Stomach (tissue), 9 donors: ENCODE results near the gene PIGL. TPM values are rescaled to one million over a fixed set of nuclear protein-coding genes. Genes with fewer than 3 reads are reported as not detected.

ENCODE experiments used
- DNase-seq, 2 donors: peaks; one replicate each; pipeline versions ENCODE4 v3.0.0 to v3.0.0-alpha.2; 2013 to 2019
- H3K27ac ChIP-seq, 5 donors: fragments of 200-600 bp in 4 of 5; sonication (generic) in 4 of 5; one replicate each; pipeline ENCODE4 v1.5.1; 2013 to 2019; ENCODE audit warnings: mild to moderate bottlenecking in 1 of 5, moderate library complexity in 1 of 5
- H3K27me3 ChIP-seq, 3 donors: fragments of 200-600 bp; sonication (generic); one replicate each; pipeline ENCODE4 v1.5.1; 2017 to 2019; ENCODE audit warnings: mixed run types in 1 of 3
- H3K36me3 ChIP-seq, 4 donors: fragments of 200-600 bp; sonication (generic); 1 replicate in 3 of 4; 2 replicates in 1 of 4; pipeline ENCODE4 v1.5.1; 2016 to 2019
- H3K4me1 ChIP-seq, 4 donors: fragments of 200-600 bp; sonication (generic); one replicate each; pipeline ENCODE4 v1.5.1; 2016 to 2019
- H3K4me3 ChIP-seq, 4 donors: fragments of 200-600 bp; sonication (generic) in 3 of 4; one replicate each; pipeline ENCODE4 v1.5.1; 2016 to 2019; ENCODE audit warnings: mild to moderate bottlenecking in 1 of 4
- H3K9me3 ChIP-seq, 4 donors: fragments of 200-600 bp; sonication (generic); one replicate each; pipeline ENCODE4 v1.5.1; 2016 to 2019
- EP300 ChIP-seq: sonication (generic); formaldehyde crosslinking; IDR thresholded peaks from one replicate; pipeline ENCODE4 v1.6.1; 2017; ENCODE audit warnings: antibody characterized with exemption
- POLR2A ChIP-seq, 4 donors: fragments of 450-650 bp; IDR thresholded peaks; one replicate each; pipeline ENCODE4 v1.6.1; 2016; ENCODE audit warnings: antibody characterized with exemption in 4 of 4, control low read depth in 2 of 4, mild to moderate bottlenecking in 1 of 4, moderate library complexity in 1 of 4
- POLR2AphosphoS5 ChIP-seq, 3 donors: sonication (generic); formaldehyde crosslinking; IDR thresholded peaks; one replicate each; pipeline ENCODE4 v1.6.1; 2016; ENCODE audit warnings: antibody characterized with exemption in 3 of 3
- WGBS, 5 donors: extraction: QIAGEN DNeasy Blood & Tissue Kit in 3 of 5; methylation state at CpG; one replicate each; pipeline versions ENCODE4 v1.1.5 to v1.1.7; 2013 to 2018; 5-methylcytosine and 5-hydroxymethylcytosine counted together
- intact Hi-C: fragments of 100-400 bp; cut with DNase I; formaldehyde crosslinking; loops from one replicate; pipeline ENCODE4 v1.15.1; 2023; ENCODE audit warnings: low total_unique reads
- polyA plus RNA-seq, 3 donors: library from polyadenylated mRNA; stranded (reverse); fragments of 200-250 nt; gene quantifications; one replicate each; pipeline ENCODE4 v1.2.3, GENCODE V29; 2013
- total RNA-seq, 5 donors: library from RNA; depleted of rRNA; stranded (reverse); fragments of >200 nt; gene quantifications; one replicate each; pipeline versions ENCODE4 v1.1.0 to v1.2.3, GENCODE V29; 2014 to 2016
- TF ChIP-seq, protein P1 (sequence below), 7 experiments: fragments of 450-650 bp in 4 of 7; fragments of 200-600 bp in 3 of 7; sonication (generic) in 3 of 7; IDR thresholded peaks; one replicate each; pipeline ENCODE4 v1.5.1; 2016 to 2019; ENCODE audit warnings: antibody characterized with exemption in 7 of 7, control low read depth in 2 of 7, mild to moderate bottlenecking in 1 of 7
- donor health status: healthy with polysubstance abuse.
- donor health status: Bipolar disorder and iron deficiency.
- donor health status: healthy.

Gene PIGL
- total and polyA plus RNA-seq, 8 donors = 5.8 to 72.3 (median 35.3) TPM

DNA sequence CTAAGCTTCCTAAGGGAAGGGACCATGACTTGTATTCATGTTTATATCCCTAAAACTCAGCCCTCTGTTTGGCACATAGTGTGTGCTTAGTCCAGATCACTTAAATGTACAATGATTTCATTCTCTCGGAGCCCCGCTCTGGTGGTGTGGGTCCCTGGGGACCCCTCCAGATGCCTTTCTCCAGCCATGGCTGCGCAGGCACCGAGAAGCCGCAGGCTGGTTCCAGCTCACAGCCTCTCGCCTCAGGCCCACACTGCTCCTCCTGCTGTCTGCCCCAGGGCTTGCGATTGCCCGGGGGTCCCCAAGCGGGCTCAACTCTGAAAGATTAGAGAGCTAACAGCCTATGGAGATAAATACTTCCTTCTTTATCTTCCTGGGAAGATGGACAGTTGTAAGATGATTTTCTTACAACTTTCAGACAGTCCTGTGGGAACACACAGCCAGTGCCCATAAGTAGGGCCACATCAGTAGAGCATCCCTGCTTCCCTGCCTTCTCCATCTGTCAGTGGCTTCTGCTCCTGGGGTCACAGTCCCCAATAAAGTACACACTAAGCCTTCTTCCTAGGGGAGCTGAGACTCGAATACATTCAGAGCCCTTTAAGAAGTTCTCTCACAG lies 70.0 kb downstream of the PIGL start:
- TF ChIP-seq POLR2A (IDR thresholded peaks at IDR 0.05) = no peak
- TF ChIP-seq, protein P1, sequence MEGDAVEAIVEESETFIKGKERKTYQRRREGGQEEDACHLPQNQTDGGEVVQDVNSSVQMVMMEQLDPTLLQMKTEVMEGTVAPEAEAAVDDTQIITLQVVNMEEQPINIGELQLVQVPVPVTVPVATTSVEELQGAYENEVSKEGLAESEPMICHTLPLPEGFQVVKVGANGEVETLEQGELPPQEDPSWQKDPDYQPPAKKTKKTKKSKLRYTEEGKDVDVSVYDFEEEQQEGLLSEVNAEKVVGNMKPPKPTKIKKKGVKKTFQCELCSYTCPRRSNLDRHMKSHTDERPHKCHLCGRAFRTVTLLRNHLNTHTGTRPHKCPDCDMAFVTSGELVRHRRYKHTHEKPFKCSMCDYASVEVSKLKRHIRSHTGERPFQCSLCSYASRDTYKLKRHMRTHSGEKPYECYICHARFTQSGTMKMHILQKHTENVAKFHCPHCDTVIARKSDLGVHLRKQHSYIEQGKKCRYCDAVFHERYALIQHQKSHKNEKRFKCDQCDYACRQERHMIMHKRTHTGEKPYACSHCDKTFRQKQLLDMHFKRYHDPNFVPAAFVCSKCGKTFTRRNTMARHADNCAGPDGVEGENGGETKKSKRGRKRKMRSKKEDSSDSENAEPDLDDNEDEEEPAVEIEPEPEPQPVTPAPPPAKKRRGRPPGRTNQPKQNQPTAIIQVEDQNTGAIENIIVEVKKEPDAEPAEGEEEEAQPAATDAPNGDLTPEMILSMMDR (IDR thresholded peaks at IDR 0.05) = no peak
- no peak for TF ChIP-seq EP300
- TF ChIP-seq POLR2AphosphoS5 (IDR thresholded peaks at IDR 0.05) = no peak
- DNase-seq = peak in 1 of 2 donors; percentile 21
- Histone ChIP-seq H3K36me3 (peaks cover 0 to 5% (median 0%) of the 10 kb centered on the region in 4 donors), H3K27ac (peak overlapping the region; percentile 89 to 93 (median 92)), H3K4me3 (no peak overlapping the region), H3K9me3 (no peaks in the 10 kb centered on the region), H3K27me3 (no peaks in the 10 kb centered on the region), H3K4me1 (peaks cover 20 to 54% (median 49%) of the 10 kb centered on the region in 4 donors)
- intact Hi-C loops = no loop called here
- WGBS, 5 donors = 47 to 62% (median 60%) methylated on average over 10 of the region's 10 CpGs

DNA sequence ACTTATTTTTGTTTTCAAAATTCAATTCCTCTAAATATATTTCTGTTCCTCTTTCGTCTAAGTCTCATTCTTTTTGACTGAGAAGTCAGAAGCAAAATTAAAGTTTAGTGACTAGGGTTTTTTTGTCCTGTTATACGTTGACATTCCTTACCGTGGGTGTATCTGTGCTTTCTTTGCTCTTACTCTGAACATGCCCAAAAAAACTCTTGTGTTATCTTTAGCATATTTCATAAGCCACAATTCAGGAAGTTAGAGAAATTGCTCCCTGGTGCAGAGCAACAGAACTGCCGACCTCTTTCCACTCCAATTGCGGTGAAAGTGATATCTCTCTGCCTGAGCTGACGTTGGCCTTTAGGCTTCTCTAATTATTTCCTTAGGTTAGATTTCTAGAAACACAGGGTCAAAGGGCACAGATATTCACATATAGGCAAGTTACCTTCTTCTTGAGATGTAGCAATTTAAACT lies 70.6 kb downstream of the PIGL start:
- DNase-seq = peak; percentile 37 to 77
- Histone ChIP-seq H3K4me3 (no peak overlapping the region), H3K27me3 (no peaks in the 10 kb centered on the region), H3K27ac (peak overlapping the region; percentile 89 to 93 (median 92)), H3K36me3 (peaks cover 0 to 5% (median 0%) of the 10 kb centered on the region in 4 donors), H3K9me3 (no peaks in the 10 kb centered on the region), H3K4me1 (peaks cover 20 to 54% (median 49%) of the 10 kb centered on the region in 4 donors)
- WGBS, 5 donors = 5 to 15% (median 10%) methylated on average over 6 of the region's 6 CpGs
- intact Hi-C loops = no loop called here
- TF ChIP-seq POLR2A (IDR thresholded peaks at IDR 0.05) (no peak), POLR2AphosphoS5 (IDR thresholded peaks at IDR 0.05) (peak in 2 of 3 donors; percentile 67 to 70), EP300 (no peak)
- TF ChIP-seq, protein P1 (IDR thresholded peaks at IDR 0.05) = no peak

DNA sequence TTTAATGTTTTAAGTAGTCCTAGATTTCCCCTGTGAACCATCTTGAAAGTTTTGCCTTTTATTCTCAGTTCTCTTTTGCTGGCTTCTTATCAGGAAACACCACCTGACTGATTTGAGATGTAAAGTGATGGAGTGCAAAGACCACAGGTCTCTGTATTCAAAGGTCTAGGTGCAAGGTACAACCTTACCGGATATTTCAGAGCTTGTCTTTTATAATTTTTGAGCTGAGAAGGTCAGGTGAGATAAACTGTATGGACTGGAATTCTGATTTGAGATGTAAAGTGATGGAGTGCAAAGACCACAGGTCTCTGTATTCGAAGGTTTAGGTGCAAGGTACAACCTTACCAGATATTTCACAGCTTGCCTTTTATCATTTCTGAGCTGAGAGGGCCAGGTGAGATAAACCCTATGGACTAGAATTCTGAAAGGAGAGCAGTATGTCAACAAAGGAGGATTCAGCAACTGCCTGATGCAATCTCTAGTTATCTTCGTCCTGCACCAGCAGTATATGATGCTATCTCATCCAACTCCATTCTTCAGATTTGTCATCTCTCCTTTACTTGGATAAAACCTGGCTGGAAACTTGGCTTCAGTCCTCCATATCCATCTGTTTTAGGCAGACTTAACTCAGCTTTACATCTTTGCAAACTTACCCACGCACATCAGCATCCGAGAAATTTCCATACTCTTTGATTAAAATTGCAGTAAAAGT lies 72.0 kb downstream of the PIGL start:
- peaks cover 20 to 54% (median 49%) of the 10 kb centered on the region in 4 donors for H3K4me1 ChIP-seq

DNA sequence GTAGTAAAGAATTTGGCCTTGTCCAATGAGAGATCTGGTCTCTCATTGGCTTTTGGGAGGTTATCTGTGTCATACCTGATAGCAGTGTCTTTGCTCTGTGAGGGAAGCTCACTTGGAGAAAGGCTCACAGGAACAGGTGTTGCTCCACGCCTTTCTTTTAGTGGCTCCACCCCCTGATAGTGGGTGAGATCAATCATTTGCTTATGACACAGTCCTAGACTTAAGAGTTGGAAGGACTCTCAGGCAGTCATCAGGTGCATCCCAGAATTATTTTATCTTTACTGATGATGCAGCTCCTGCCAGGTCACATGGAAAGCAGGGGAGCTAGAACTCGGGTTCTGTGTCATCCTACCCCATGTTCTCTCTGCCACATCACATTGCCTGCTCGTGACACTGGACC lies 76.9 kb downstream of the PIGL start:
- Histone ChIP-seq H3K4me1 (peaks cover 13 to 37% (median 19%) of the 10 kb centered on the region in 4 donors), H3K36me3 (no peaks in the 10 kb centered on the region), H3K4me3 (no peak overlapping the region), H3K27me3 (no peaks in the 10 kb centered on the region), H3K27ac (peak overlapping the region in 1 of 5 donors; percentile 2), H3K9me3 (no peaks in the 10 kb centered on the region)
- DNase-seq = peak in 1 of 2 donors; percentile 37
- TF ChIP-seq, protein P1 (IDR thresholded peaks at IDR 0.05) = no peak
- no peak for TF ChIP-seq POLR2A (IDR thresholded peaks at IDR 0.05)
- WGBS, 5 donors = 62 to 88% (median 82%) methylated on average over 3 of the region's 3 CpGs
- intact Hi-C loops = no loop called here

More for the DNA sequence above, 72.0 kb downstream of the PIGL start:
- 41 to 63% (median 53%) methylated on average over 5 of the region's 5 CpGs for WGBS, 5 donors
- TF ChIP-seq, protein P1 (IDR thresholded peaks at IDR 0.05) = no peak
- TF ChIP-seq POLR2AphosphoS5 (IDR thresholded peaks at IDR 0.05) = no peak
- TF ChIP-seq EP300 = no peak
- no peak for TF ChIP-seq POLR2A (IDR thresholded peaks at IDR 0.05)
- intact Hi-C loops = no loop called here
- peak overlapping the region in 4 of 5 donors; percentile 89 to 93 (median 92) for H3K27ac ChIP-seq
- H3K36me3 ChIP-seq = peaks cover 0 to 4% (median 0%) of the 10 kb centered on the region in 4 donors
- no peaks in the 10 kb centered on the region for H3K27me3 ChIP-seq
- no peaks in the 10 kb centered on the region for H3K9me3 ChIP-seq
- peak in 1 of 2 donors; percentile 14 for DNase-seq
- H3K4me3 ChIP-seq = no peak overlapping the region
